ENCODE measurements around the gene IFNGR2. TPM values are rescaled to one million over a fixed set of nuclear protein-coding genes. Genes with fewer than 3 reads are reported as not detected.
"Not testable (repeated sequence)": the region's sequence is repeated elsewhere in the genome, so short reads cannot be mapped to it uniquely, and the experiment has no call there.

The IFNGR2 gene
- total RNA-seq, 4 donors from 2014 or later: 47.0 to 75.5 (median 61.0) TPM

DNA sequence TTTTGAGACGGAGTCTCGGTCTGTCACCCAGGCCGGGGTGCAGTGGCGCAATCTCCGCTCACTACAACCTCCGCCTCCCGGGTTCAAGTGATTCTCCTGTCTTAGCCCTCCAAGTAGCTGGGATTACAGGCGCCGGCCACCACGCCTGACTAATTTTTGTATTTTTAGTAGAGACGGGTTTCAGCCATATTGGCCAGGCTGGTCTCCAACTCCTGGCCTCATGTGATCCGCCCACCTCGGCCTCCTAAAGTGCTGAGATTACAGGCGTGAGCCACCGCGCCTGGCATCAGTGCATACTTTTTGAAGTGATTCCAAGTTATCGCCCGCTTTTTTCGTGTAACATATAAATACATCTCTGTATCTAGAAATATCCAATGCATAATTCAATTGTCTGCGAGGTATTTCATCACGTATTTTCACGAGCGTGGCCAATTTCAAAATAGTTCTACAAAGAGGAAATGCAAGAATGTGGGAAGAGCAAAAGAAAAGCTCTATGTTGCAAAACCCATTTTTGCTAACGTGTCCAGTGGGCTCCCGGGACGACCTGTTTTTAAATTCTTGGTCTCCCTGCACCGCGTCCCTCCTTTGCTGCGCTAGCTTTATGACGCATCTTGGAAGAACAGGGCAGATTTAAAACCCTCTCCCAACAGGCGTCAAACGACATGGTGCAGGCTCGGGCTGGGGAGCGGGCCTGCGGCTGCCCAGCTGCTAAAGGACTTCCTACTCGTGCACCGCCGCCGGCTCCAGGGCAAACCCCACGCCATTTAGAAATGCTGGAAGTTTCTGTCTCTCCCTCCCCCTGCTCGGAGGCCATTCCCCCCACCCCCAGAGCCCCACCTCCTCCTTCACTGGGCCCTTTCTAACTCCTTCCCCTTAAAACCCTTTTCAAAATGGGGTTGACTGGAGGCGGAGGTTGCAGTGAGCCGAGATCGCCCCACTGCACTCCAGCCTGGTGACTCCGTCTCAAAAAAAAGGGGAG lies 923 bp upstream of the IFNGR2 start:
- TF ChIP-seq POLR2AphosphoS5 (IDR thresholded peaks at IDR 0.05) (peak in 1 of 3 donors; percentile 67), EP300 (IDR thresholded peaks at IDR 0.05) (no peak), POLR2A (IDR thresholded peaks at IDR 0.05) (peak in 1 of 2 donors; percentile 76)
- TF ChIP-seq, protein P1, sequence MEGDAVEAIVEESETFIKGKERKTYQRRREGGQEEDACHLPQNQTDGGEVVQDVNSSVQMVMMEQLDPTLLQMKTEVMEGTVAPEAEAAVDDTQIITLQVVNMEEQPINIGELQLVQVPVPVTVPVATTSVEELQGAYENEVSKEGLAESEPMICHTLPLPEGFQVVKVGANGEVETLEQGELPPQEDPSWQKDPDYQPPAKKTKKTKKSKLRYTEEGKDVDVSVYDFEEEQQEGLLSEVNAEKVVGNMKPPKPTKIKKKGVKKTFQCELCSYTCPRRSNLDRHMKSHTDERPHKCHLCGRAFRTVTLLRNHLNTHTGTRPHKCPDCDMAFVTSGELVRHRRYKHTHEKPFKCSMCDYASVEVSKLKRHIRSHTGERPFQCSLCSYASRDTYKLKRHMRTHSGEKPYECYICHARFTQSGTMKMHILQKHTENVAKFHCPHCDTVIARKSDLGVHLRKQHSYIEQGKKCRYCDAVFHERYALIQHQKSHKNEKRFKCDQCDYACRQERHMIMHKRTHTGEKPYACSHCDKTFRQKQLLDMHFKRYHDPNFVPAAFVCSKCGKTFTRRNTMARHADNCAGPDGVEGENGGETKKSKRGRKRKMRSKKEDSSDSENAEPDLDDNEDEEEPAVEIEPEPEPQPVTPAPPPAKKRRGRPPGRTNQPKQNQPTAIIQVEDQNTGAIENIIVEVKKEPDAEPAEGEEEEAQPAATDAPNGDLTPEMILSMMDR (IDR thresholded peaks at IDR 0.05): no peak
- Histone ChIP-seq H3K27me3 (no peaks in the 10 kb centered on the region), H3K9me3 (no peaks in the 10 kb centered on the region), H3K4me3 (peak overlapping the region; percentile 96), H3K27ac (peak overlapping the region; percentile 99), H3K4me1 (peaks cover 50% of the 10 kb centered on the region), H3K36me3 (no peaks in the 10 kb centered on the region)
- DNase-seq (ENCODE audit: low spot score in 2 of 2): peak; percentile 87 to 92
- 20% methylated on average over 45 of the region's 45 CpGs for WGBS

DNA sequence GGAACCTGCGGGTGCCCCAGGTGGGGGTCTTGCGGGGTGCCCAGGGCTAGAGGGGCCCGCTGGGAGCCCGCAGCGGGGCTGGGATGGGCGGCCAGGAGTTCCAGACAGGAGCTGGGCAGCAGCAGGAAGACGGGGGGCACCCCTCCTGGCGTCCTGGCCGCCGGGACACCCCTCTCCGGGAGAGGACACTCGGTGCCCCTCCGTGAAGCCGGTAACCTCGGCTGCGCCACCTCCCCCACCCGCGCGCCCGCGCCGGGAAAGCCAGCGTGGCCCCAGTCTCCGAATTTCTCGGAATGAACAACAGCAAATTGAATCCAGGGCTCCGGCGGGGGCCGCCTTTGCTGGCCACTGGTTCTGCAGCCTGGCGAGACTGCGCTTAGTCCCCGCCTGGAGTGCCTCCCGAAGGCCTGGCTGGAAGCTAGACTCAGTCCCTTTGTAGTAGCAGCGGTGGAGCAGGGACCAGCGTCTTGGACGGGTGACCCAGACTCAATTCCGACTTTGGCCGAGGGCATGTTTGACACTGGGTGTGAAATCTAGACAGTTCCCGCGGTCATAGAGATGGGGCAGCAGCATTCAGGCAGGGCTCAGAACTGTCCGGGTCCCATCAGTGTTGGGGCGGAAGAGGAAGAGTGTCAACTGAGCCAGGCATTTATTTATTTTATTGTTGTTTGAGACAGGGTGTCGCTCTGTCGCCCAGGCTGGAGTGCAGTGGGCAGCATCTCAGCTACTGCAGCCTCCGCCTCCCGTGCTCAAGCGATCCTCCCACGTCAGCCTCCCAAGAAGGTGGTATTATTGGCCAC lies 773 bp downstream of the IFNGR2 start:
- Histone ChIP-seq H3K27me3 (no peaks in the 10 kb centered on the region), H3K36me3 (no peaks in the 10 kb centered on the region), H3K4me3 (peak overlapping the region; percentile 96), H3K4me1 (peaks cover 54% of the 10 kb centered on the region), H3K9me3 (no peaks in the 10 kb centered on the region), H3K27ac (peak overlapping the region; percentile 99)
- TF ChIP-seq EP300 (IDR thresholded peaks at IDR 0.05): no peak
- peak in 1 of 2 donors; percentile 35 for TF ChIP-seq POLR2A (IDR thresholded peaks at IDR 0.05)
- no peak for TF ChIP-seq POLR2AphosphoS5 (IDR thresholded peaks at IDR 0.05)
- TF ChIP-seq, protein P1 (IDR thresholded peaks at IDR 0.05): no peak
- DNase-seq (ENCODE audit: low spot score in 2 of 2): peak; percentile 84 to 89
- 7% methylated on average over 14 of the region's 47 CpGs for WGBS

DNA sequence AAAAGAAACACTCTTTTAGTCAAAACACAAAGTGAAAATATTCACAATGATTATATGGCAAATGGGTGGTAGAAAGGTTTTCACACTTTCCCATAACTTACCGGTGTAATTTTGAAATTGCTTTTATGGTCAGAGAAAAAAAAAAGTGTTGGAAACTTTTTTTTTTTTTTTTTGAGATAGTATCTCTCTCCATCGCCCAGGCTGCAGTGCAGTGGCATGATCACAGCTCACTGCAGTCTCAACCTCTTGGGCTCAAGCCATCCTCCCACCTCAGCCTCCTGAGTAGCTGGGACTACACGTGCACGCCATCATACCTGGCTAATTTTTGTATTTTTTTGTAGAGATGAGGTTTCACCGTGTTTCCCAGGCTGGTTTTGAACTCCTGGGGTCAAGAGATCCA lies 3.3 kb downstream of the IFNGR2 start:
- Histone ChIP-seq H3K4me3 (no peak overlapping the region), H3K36me3 (no peaks in the 10 kb centered on the region), H3K27ac (no peak overlapping the region), H3K27me3 (no peaks in the 10 kb centered on the region), H3K4me1 (peaks cover 66% of the 10 kb centered on the region), H3K9me3 (no peaks in the 10 kb centered on the region)
- DNase-seq (ENCODE audit: low spot score in 2 of 2): no peak
- 41% methylated on average over 5 of the region's 5 CpGs for WGBS
- TF ChIP-seq, protein P1 (IDR thresholded peaks at IDR 0.05): no peak
- no peak for TF ChIP-seq POLR2AphosphoS5 (IDR thresholded peaks at IDR 0.05)
- no peak for TF ChIP-seq POLR2A (IDR thresholded peaks at IDR 0.05)
- TF ChIP-seq EP300 (IDR thresholded peaks at IDR 0.05): no peak

DNA sequence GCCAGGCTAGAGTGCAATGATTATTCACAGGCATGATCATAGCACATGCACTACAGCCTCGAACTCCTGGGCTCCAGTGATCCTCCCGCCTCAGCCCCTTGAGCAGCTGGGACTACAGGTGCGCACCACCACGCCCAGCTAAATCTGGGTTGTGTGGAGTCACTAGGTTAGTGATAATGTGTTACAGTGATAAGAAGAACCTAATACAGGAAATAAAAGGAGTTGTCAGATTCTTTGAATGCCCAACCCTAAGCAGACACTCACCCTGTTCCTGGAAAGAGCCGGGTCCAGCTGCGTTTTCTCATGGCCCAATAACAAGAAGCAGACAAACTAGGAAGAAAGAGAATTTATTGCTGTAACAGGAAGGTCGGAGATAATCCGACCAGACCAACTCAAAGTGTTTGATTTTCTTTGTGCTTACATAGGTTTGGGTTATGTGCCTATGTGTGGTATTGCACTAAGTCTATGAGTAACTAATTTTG lies 8.8 kb downstream of the IFNGR2 start:
- TF ChIP-seq EP300 (IDR thresholded peaks at IDR 0.05): no peak
- no peak for TF ChIP-seq POLR2AphosphoS5 (IDR thresholded peaks at IDR 0.05)
- TF ChIP-seq, protein P1 (IDR thresholded peaks at IDR 0.05): no peak
- TF ChIP-seq POLR2A (IDR thresholded peaks at IDR 0.05): no peak
- no peaks in the 10 kb centered on the region for H3K27me3 ChIP-seq
- H3K4me3 ChIP-seq: no peak overlapping the region
- peaks cover 47% of the 10 kb centered on the region for H3K4me1 ChIP-seq
- DNase-seq (ENCODE audit: low spot score in 2 of 2): no peak
- no peaks in the 10 kb centered on the region for H3K9me3 ChIP-seq
- H3K27ac ChIP-seq: peak overlapping the region; percentile 32
- WGBS: 63% methylated on average over 8 of the region's 8 CpGs
- peaks cover 16% of the 10 kb centered on the region for H3K36me3 ChIP-seq

DNA sequence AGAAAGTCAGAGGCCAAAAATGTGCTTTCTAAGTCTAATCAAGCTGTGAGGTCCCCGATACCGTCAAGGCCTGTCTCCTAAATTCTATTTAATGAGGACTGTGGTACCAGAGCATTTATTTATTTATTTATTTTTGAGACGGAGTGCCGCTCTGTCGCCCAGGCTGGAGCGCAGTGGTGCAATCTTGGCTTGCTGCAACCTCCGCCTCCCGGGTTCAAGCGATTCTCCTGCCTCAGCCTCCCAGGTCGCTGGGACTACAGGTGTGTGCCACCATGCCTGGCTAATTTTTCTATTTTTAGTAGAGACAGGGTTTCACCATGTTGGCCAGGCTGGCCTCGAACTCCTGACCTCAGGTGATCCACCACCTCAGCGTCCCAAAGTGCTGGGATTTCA lies 9.2 kb downstream of the IFNGR2 start:
- H3K27me3 ChIP-seq; H3K4me3 ChIP-seq; H3K9me3 ChIP-seq; DNase-seq (ENCODE audit: low spot score in 2 of 2); H3K27ac ChIP-seq: not testable (repeated sequence)
- Histone ChIP-seq H3K4me1 (peaks cover 43% of the 10 kb centered on the region), H3K36me3 (peaks cover 21% of the 10 kb centered on the region)
- WGBS: 88% methylated on average over 12 of the region's 12 CpGs
